T-helper 17 cell (primary cell): Measurements from ENCODE around the gene TSPAN3. TPM values are rescaled to one million over a fixed set of nuclear protein-coding genes. Genes with fewer than 3 reads are reported as not detected.

Source experiments
- ATAC-seq: fragments of 150-1000 bp; cut with Tn5 transposase; 2 replicates; pipeline ENCODE4 v1.10.0; 2021; ENCODE audit warnings: mild to moderate bottlenecking, moderate library complexity
- DNase-seq, 3 donors: peaks; one replicate each; pipeline versions ENCODE4 v3.0.0 to v3.0.0-alpha.2; 2020 to 2021
- H3K9me3 ChIP-seq: one replicate; pipeline ENCODE4 v1.7.0; 2013; ENCODE audit warnings: low read length, mild to moderate bottlenecking; ENCODE audit not compliant: control insufficient read depth, poor library complexity, severe bottlenecking
- H3K27ac Mint-ChIP-seq: one replicate; pipeline ENCODE4 v1.8.0; 2022; ENCODE audit warnings: mild to moderate bottlenecking, moderate library complexity, mixed read lengths
- H3K27me3 Mint-ChIP-seq: one replicate; pipeline ENCODE4 v1.8.0; 2022; ENCODE audit warnings: mixed read lengths
- H3K36me3 Mint-ChIP-seq: one replicate; pipeline ENCODE4 v1.8.0; 2022; ENCODE audit warnings: low read depth, mixed read lengths
- H3K4me1 Mint-ChIP-seq: one replicate; pipeline ENCODE4 v1.8.0; 2022; ENCODE audit warnings: mild to moderate bottlenecking, mixed read lengths
- H3K4me3 Mint-ChIP-seq: one replicate; pipeline ENCODE4 v1.8.0; 2022; ENCODE audit warnings: mild to moderate bottlenecking, moderate library complexity, mixed read lengths
- total RNA-seq, 4 donors: library from RNA in 2 of 4; stranded (reverse) in 2 of 4; gene quantifications; one replicate each; pipeline ENCODE4 v1.2.3 and lab custom pipeline; 2022 to 2026

The TSPAN3 gene
- total RNA-seq, 2 donors from 2014 or later: 10.6 to 11.0 TPM

- peaks cover 4% of the 10 kb centered on the region for H3K36me3 Mint-ChIP-seq
- H3K4me1 Mint-ChIP-seq: peaks cover 50% of the 10 kb centered on the region
- H3K27ac Mint-ChIP-seq: peak overlapping the region; percentile 98
- H3K9me3 ChIP-seq: no peaks in the 10 kb centered on the region
- H3K4me3 Mint-ChIP-seq: peak overlapping the region; percentile 87
- ATAC-seq (no peak), DNase-seq (no peak)
- H3K27me3 Mint-ChIP-seq: no peaks in the 10 kb centered on the region
Observed at GRCh38 chr15:77004189-77004588, 66.7 kb downstream of the TSPAN3 start.

DNA sequence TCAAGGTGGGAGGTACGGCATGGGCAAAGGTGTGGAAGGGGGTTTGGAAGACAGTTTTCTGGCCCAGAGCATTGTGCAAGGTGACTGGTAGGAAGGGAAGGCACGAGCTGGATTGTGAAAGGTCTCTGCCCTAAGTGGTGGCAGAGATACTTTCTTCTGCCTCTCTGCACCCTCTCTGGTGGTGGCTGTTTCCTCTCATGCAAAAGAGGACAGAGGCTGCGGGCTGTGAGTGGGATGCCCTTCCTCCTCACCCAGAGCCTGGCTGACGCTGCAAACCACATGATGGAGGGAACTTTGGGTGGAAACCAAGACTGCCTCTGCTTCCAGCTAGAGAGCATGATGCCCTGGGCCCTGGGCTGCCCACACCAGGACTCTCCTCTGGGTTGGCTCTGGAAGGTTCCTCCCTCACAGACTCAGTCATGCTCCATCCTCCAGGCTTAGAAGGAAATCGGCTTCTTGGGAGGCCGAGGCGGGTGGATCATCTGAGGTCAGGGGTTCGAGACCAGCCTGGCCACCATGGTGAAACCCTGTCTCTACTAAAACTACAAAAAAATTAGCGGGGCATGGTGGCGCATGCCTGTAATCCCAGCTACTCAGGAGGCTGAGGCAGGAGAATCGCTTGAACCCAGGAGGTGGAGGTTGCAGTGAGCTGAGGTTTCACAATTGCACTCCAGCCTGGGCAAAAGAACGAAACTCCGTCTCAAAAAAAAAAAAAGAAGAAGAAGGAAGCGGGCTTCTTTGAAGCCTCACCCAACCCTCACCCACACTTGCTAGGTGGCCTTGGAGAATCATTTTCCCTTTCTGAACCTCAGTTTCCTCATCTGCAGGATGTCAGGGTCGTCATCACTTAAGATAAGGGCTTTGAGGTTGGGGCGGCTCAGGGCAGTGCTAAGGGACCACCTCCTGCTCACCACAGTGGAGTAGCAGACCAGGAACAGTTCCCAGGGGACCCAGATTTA is 67.7 kb downstream of the TSPAN3 start:
- peaks cover 52% of the 10 kb centered on the region for H3K4me1 Mint-ChIP-seq
- peaks cover 4% of the 10 kb centered on the region for H3K36me3 Mint-ChIP-seq
- no peaks in the 10 kb centered on the region for H3K9me3 ChIP-seq
- no peaks in the 10 kb centered on the region for H3K27me3 Mint-ChIP-seq
- peak overlapping the region; percentile 98 for H3K27ac Mint-ChIP-seq
- ATAC-seq (peak; percentile 92), DNase-seq (peak; percentile 31 to 54 (median 46))
- H3K4me3 Mint-ChIP-seq: peak overlapping the region; percentile 87

DNA sequence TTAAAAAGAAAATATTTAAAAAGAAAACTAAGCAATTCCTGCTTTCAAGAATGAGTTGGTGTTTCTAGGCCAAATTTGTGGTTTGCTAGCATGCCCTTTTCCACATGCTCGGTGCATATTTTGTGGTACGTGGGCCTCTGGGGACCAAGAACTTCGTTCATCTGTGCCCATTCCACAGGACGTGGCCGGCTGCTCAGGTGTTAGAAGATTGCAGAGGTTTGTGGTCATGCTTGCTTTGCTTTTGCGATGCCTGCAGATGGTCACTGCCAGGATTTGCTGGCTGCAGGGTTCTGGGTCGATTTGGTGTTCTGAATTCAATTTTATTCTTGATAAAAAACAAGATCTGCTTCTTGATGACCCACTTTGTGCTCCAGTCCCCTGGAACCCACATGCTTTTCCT is 68.5 kb downstream of the TSPAN3 start:
- Mint-ChIP-seq H3K4me3 (peak overlapping the region; percentile 87), H3K27ac (peak overlapping the region; percentile 98), H3K36me3 (peaks cover 4% of the 10 kb centered on the region), H3K27me3 (no peaks in the 10 kb centered on the region), H3K4me1 (peaks cover 60% of the 10 kb centered on the region)
- no peak for DNase-seq
- no peak for ATAC-seq
- H3K9me3 ChIP-seq: no peaks in the 10 kb centered on the region

DNA sequence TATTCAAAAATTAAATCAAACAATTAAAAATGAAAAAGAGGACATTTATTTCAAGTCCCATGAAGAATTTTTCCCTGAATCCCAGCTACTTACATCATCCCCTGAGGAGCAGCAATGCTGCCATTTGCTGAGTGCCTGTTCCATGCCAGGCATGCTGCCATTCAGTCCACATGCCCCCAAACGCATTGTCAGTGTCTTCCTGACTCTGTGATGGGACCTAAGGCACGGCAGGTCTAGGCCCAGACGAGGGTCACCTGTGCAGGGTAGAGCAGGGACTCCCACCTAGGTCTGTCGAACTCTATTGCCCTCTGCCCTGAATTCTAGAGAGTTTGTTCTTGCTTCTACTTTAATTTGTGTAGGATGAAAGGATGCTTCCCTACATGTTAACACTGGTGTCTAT is 68.9 kb downstream of the TSPAN3 start:
- Mint-ChIP-seq H3K27ac (peak overlapping the region; percentile 98), H3K36me3 (peaks cover 4% of the 10 kb centered on the region), H3K4me1 (peaks cover 65% of the 10 kb centered on the region), H3K27me3 (no peaks in the 10 kb centered on the region), H3K4me3 (peak overlapping the region; percentile 87)
- no peak for DNase-seq
- no peak for ATAC-seq
- H3K9me3 ChIP-seq: no peaks in the 10 kb centered on the region

GRCh38 chr15:77001351-77001750 is 69.6 kb downstream of the TSPAN3 start:
- DNase-seq (no peak), ATAC-seq (no peak)
- Mint-ChIP-seq H3K4me1 (peaks cover 65% of the 10 kb centered on the region), H3K27me3 (no peaks in the 10 kb centered on the region), H3K36me3 (peaks cover 4% of the 10 kb centered on the region), H3K27ac (peak overlapping the region; percentile 98), H3K4me3 (peak overlapping the region; percentile 43)
- no peaks in the 10 kb centered on the region for H3K9me3 ChIP-seq

GRCh38 chr15:76999996-77000395 is 70.9 kb downstream of the TSPAN3 start:
- no peak for ATAC-seq
- Mint-ChIP-seq H3K36me3 (peaks cover 4% of the 10 kb centered on the region), H3K27me3 (no peaks in the 10 kb centered on the region)

DNA sequence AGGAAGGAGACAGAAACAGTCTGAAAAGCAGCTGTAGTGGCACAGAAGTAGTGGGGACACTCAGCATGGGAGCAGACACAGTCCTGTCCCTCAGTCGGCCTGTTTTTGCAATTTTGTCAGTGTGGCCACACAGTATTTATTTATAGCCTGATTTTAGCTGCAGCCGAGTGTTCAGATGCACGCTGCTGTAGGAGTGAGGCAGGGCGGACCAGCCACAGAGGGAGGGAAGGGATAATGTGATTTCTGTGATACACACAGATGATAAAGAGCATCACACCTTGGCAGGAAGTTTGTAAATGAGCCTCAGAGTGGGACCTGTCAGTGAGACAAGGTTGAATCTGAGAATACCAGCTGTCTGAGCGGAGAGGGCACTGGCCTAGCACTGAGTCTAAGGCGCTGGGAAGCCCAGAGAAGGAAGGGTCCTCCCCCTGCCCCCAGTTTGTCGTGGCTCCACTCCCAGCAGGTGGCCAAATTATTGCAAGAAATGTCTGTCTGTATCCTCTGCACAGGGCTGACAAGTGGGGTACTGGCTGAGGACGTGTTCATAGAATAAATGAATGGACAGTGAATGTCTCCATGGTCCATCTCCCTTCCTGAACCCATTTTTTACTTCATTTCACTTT is 72.1 kb downstream of the TSPAN3 start:
- H3K27ac Mint-ChIP-seq: peak overlapping the region; percentile 92
- H3K4me3 Mint-ChIP-seq: peak overlapping the region; percentile 79
- H3K4me1 Mint-ChIP-seq: peaks cover 67% of the 10 kb centered on the region
- no peaks in the 10 kb centered on the region for H3K9me3 ChIP-seq
- no peak for DNase-seq
- no peaks in the 10 kb centered on the region for H3K27me3 Mint-ChIP-seq
- no peak for ATAC-seq
- no peaks in the 10 kb centered on the region for H3K36me3 Mint-ChIP-seq

More at GRCh38 chr15:76999996-77000395, 70.9 kb downstream of the TSPAN3 start:
- Mint-ChIP-seq H3K4me3 (peak overlapping the region; percentile 65), H3K27ac (peak overlapping the region; percentile 92), H3K4me1 (peaks cover 62% of the 10 kb centered on the region)
- DNase-seq: no peak
- no peaks in the 10 kb centered on the region for H3K9me3 ChIP-seq

- Mint-ChIP-seq H3K27me3 (no peaks in the 10 kb centered on the region), H3K27ac (peak overlapping the region; percentile 92), H3K36me3 (no peaks in the 10 kb centered on the region), H3K4me1 (peaks cover 57% of the 10 kb centered on the region), H3K4me3 (peak overlapping the region; percentile 97)
- no peaks in the 10 kb centered on the region for H3K9me3 ChIP-seq
- ATAC-seq: peak; percentile 52
- DNase-seq: peak in 1 of 3 donors; percentile 38
Observed at GRCh38 chr15:76996526-76997401, 74.1 kb downstream of the TSPAN3 start.

DNA sequence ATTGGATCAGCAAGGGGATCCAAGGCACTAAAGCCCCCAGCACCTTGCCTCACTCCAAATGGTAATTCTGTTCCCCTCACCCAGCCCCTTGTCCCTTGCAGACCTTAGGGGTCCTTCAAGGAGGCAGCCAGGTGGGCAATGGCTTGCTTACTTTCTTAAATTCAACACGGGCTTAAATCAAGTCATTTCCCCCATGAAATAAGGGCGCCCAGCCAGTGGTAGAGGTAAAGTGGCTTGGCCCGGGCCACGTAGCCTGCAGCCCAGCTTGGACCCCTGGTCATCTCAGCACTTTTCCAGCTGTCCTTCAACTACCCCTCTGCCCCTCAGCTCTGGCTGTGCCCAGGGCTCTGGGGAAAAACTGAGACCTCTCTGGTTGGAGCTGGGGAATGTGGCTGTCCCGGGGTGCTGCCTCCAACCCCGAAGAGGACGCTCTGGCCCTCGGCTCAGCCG is 74.8 kb downstream of the TSPAN3 start:
- H3K9me3 ChIP-seq: no peaks in the 10 kb centered on the region
- DNase-seq: no peak
- peaks cover 53% of the 10 kb centered on the region for H3K4me1 Mint-ChIP-seq
- no peak for ATAC-seq
- peak overlapping the region; percentile 97 for H3K4me3 Mint-ChIP-seq
- no peaks in the 10 kb centered on the region for H3K27me3 Mint-ChIP-seq
- H3K27ac Mint-ChIP-seq: peak overlapping the region; percentile 92
- H3K36me3 Mint-ChIP-seq: no peaks in the 10 kb centered on the region

DNA sequence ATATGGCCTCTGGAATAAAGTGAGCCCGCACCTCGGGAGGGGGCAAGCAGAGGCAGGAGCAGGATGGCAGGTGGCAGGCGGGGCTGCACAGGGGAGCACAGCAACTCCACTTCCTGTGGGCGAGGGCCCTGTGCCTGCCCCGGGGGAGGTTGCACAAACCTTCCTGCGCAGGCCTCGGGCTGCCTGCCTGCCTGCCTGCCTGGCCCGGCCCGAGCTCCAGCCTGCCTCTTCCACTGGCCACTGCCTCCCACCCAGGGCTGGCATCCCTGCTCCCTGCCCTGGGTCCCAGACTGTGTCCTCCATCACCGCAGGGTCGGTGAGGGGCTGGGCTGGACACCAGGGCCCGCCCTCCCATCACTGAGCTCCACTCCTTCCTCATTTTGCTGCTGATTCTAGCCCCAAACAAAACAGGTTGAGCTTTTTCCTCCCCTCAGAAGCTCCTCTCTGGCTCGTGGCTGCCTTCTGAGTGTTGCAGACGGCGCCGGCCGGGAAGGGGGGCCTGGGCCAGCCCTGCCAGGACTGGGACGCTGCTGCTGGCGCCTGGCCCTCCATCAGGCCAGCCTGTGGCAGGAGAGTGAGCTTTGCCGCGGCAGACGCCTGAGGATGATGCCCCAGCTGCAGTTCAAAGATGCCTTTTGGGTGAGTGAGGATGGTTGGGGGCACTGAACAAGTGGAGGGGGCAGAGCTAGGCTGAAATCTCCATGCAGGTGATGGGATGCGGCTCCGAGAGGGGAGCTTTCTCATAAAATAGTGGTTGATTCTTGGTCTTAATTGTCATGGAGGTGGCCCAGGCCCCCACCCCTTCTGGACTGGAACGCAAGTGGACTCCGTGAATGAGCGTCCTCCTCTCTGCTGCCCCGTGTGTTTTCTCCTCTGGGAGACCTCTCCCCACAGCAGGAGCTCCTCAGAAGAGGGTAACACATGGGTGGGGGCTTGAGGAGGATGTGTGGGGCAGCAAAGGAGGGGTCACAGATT is 75.7 kb downstream of the TSPAN3 start, which contains the start of gene PSTPIP1:
PSTPIP1 (plus strand) TSS at position 156 of the 975 bp plus-strand sequence; CDS start at position 604, 448 bp downstream.
- peak; percentile 49 to 54 (median 52) for DNase-seq
- H3K27ac Mint-ChIP-seq: peak within 1 kb of the TSS; percentile 92
- H3K27me3 Mint-ChIP-seq: no peaks in the 10 kb centered on the region
- no peaks in the 10 kb centered on the region for H3K9me3 ChIP-seq
- H3K4me3 Mint-ChIP-seq: peak within 1 kb of the TSS; percentile 97
- H3K4me1 Mint-ChIP-seq: peaks cover 52% of the 10 kb centered on the region
- ATAC-seq: peak; percentile 81
- H3K36me3 Mint-ChIP-seq: no peaks in the 10 kb centered on the region

GRCh38 chr15:76994496-76994895 is 76.4 kb downstream of the TSPAN3 start:
- Mint-ChIP-seq H3K27me3 (no peaks in the 10 kb centered on the region), H3K27ac (peak overlapping the region; percentile 92), H3K4me1 (peaks cover 51% of the 10 kb centered on the region), H3K4me3 (peak overlapping the region; percentile 97), H3K36me3 (no peaks in the 10 kb centered on the region)
- H3K9me3 ChIP-seq: no peaks in the 10 kb centered on the region
- ATAC-seq (peak; percentile 22), DNase-seq (no peak)

DNA sequence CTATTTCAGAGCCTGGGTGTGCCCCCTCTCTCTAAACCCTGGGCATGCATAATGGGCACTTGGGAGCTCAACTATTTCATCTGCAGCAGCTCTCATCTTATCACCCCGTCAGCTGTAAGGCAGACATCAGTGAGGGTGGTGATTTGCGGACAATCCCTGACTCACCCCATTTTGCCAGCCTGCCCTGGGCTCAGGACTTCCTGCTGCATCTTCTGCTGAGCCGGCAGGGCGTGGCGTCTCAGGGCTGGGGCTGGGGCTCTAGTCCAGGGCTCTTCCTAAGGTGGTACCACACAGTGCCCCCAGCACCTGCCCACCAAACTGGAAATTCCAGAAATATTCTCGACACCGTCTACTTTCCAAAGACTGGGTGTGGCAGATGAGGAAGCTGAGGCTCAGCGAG is 76.9 kb downstream of the TSPAN3 start:
- peak; percentile 31 to 54 (median 41) for DNase-seq
- no peaks in the 10 kb centered on the region for H3K27me3 Mint-ChIP-seq
- H3K4me3 Mint-ChIP-seq: peak overlapping the region; percentile 97
- H3K9me3 ChIP-seq: no peaks in the 10 kb centered on the region
- ATAC-seq: peak; percentile 53
- peaks cover 49% of the 10 kb centered on the region for H3K4me1 Mint-ChIP-seq
- H3K27ac Mint-ChIP-seq: peak overlapping the region; percentile 92
- H3K36me3 Mint-ChIP-seq: no peaks in the 10 kb centered on the region
